Effector CD4-positive, alpha-beta T cell (primary cell): ENCODE data around the gene HMCES.

Source experiments
- DNase-seq: peaks from one replicate; pipeline ENCODE4 v3.0.0-alpha.2; 2020

The HMCES gene

DNA sequence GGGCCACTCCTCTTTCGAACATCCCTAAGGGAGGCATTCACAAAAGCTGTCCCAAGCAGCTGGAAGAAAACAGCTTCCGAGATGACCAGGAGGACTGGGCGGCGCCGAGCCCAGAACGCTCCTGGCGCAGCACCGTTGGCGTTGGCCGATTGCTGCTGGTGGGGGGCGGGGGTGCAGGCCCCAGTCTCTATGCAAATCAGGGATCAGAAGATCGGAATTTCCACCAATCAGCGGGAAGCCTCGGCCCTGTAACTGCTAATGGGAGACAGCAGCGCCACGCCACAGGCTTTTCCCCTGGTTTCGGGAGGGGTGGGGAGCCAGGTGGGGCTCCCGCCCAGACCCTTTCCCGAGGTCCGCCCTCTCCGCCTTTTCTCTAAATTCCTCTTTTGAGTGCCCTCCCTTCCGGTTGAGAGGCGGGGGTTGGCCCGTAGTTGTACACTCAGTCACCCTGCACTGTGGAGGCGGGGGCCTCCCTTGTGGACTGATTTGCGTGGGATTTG lies 27.0 kb downstream of the HMCES start:
- peak; percentile 14 for DNase-seq

DNA sequence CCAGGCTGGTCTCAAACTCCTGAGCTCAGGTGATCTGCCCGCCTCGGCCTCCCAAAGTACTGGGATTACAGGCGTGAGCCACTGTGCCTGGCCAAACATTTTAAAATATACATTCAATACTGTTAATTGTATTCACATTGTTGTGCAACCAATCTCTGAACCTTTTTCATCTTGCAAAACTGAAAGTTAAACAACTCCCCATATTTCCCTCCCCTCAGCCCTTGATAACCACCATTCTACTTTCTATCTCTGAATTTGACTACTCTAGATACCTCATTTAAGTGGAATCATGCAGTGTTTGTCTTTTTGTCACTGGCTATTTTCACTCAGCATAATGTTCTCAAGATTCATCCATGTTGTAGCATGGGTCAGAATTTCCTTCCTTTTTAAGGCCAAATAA lies 30.0 kb downstream of the HMCES start:
- DNase-seq, result no peak

DNA sequence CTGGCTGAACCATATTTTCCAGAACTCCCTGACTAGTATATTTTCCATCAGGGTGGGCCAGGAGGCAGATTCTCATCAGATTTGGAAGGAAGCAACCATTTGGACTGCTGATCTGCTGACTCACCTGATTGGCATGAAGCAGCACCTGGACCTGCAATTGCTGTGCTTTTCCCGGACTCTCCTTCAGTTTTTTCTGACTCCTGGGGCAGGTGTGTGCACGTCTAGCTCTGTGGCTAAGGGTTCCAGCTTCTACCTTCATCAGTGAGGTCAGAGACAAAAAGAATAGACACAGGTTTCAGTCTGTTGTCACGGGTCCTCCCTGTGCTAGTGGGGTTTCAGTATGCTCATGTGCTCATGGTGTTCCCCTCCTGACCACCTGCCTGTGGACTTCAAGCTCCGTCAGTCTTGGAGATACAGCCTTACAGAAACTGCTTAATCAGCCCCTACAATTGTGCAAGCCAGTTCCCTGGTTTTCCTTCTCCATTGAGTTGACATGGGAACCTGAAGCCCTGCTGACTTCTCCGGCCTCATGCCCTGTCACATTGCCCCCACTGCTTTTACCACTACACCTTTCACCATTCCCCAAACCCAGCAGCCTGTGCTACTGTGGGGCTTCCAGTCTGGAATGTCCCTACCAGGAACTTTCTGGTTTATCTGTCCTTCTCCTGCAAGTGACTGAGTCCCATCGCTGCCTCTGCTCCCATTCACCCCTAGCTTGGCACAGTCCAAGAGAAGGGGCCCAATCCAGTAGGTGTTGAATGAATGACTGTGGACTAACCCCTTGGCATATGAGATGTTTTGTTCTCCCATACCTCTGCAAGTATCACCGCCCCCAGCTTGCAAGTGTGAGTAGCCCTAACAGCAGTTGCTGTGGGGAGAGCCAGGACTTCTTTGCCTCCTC lies 31.7 kb downstream of the HMCES start:
- no peak for DNase-seq

DNA sequence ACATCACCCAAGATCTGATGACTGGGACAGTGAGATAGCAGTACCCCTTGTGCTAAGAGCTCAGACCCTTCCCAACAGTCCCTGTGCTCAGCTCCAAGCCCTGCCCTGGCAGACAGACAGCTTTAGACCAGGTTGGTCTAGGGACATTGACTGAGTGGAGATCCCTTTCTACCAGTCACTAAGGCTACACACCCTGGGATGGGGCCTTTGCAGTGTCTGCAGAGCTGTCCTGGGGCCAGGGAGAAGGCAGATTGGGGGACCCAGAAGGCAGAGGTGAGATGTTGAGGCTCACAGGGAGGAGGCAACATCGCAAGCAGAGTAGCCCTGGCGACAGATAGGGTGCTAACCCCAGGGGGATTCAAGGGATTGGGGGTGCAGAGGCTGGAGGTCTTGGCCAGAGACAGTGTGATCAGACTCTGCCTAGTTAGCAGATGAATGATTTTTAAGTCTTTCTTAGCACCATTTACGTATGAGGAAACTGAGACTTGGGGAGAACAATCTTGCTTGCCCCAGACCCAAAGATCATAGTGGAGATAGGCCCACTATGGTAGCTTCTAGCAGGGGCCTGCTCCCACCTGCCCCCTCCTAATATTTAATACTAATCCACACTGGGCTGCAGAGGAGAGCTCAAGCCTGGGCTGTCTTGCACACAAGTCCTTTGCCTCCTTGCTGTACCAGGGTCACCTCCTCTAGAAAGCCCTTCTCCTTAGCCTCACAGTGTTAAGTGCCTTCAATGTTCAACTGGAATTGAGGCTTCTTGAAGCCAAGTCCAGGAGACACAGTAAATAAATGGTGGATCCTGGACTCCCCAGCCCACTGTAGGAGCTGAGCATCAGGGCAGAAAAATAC lies 32.6 kb downstream of the HMCES start:
- DNase-seq, result no peak

DNA sequence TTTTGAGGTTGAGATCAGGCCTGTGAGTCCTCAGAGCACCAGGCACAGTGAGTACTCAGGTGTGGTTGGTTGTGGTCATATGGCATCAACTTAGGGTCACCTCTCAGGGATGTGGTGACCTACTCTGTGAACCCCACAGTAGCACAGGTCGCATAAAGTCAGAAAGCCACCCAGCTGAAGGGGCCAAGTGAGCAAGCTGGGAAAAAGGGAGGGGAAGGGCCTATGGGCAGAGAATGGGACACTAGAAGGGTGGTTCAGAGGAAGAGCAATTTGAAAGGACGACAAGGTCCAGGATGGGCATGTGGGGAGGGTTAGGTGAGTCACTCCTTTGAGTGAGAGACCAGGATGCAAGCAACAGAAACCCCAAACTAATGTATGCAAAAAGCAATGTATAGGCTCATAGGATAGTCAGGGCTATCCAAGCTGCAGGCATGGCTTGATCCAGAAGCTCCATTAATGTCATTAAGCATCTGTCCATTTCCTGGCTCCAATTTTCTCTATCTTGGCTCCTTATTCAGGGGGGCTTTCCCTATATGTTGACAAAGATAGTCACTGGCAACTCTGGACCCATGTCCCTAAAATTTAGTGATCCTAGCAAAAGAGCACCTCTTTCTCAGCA lies 33.5 kb downstream of the HMCES start:
- no peak for DNase-seq

DNA sequence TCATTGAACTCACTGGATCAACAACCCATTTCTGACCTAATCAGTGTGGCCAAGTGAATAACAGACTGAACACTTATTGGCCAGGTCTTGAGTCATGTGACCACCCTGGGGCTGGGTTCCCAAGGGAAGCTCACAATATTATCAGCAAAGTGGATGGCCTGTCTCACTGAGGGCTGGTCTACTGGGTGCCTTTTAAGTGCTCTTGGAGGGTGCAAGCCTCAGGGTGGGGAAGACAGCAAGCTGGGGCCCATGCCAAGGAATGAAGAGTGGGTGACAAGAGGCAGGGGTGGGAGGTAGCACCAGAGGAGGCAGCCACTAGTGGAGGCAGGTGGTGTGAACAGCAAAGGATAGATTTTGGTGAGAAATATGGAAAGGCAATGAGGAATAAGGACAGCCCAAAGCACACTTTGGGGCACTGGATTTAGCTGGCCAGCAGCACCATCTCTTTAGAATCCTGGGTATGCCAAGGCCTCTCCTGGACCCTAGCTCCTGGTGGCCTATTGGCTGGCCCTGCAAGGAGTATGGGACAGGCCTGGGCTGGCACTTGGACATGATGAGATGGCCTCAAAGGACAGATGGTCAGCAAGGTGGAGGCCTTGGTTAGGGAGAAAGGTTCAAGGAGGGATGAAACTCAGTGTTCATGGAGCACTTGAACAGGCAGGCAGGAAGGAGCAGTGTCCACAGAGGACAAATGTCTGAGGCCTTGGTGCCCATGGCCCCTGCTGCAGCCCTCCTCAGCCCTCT lies 34.2 kb downstream of the HMCES start:
- DNase-seq, result no peak

DNA sequence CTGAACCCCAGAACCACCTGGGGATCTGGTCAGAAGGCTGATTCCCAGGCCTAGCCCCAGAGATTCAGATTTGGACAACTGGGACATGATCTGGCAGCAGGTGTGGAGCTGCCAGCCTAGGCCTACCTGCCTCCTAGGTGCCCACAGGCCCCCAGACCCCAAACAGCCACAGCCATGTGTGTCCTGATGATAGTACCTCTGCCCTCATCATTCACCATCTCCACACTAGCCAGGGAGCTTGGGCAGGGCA lies 34.7 kb downstream of the HMCES start:
- DNase-seq, result no peak

DNA sequence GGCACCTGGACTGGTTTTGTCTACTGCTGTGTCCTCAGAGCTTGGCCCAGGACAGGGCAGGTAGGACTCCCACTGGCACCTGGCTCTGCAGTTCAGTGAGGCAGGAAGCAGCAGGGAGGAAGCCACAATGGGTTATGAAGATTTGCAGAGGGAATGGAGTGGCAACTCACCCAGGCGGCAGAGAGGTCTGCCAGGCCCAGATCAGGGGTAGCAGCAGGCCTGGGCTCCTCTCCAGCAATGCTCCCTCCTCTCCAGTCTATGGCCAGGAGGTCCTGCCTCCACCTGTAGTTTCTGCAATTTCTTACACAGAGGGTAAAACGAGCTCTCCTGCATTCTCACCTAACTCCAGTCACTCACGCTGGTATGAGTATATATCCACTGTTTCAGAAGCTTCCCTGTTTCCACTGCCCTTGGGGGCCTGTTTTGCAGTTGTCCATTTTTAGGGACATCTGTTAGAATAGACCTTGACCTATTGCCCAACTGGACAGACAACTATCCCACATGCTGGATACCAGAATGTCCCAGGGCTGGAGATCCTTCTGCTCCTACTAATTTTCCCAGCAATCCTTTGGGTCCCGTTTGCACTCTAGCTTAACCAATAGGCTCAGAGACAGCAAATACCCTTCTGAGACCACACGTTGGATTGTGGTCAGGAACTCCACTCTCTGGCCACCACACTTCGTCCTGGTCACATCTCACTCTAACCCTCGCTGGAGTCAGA lies 35.2 kb downstream of the HMCES start:
- no peak for DNase-seq

DNA sequence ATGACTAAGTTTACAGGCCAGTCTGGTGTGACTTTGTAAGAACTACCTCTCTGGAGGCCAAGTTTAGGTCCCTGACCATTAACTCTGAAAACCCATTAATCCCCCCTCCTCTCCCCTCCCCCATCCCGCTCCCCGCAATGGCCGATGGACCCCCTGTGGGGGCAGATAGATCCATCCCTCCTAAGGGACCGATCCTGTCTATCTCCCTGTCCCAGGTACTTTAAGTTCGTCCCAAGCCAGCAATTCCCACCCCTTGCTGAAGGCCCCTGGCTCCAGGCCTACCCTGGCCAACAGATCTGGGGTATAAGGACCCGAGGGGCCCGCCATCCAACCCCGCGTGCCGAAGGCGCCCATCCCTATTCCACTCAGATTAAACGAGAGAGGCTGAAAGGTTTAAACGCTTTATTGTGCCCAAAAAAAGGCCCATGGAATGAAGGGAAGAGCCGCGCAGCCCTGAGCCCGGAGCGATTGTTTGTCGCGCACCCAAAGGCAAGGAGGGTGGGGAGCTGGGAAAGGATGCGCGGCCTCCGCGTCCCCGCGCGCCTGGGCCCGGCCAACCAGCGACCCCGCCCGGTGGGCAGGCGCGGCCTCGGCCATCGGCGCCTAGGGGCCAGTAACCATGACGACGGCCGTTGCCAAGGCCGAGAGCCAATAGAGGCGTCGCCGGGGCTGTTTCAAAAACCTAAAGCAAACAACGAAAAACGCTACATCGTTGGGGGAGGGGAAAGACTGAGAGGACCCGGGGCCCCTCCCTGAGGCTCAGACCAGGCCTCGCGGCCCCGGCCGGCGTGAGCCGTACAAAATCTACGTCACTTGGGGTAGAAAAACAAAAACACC lies 35.9 kb downstream of the HMCES start:
- peak; percentile 32 for DNase-seq

DNA sequence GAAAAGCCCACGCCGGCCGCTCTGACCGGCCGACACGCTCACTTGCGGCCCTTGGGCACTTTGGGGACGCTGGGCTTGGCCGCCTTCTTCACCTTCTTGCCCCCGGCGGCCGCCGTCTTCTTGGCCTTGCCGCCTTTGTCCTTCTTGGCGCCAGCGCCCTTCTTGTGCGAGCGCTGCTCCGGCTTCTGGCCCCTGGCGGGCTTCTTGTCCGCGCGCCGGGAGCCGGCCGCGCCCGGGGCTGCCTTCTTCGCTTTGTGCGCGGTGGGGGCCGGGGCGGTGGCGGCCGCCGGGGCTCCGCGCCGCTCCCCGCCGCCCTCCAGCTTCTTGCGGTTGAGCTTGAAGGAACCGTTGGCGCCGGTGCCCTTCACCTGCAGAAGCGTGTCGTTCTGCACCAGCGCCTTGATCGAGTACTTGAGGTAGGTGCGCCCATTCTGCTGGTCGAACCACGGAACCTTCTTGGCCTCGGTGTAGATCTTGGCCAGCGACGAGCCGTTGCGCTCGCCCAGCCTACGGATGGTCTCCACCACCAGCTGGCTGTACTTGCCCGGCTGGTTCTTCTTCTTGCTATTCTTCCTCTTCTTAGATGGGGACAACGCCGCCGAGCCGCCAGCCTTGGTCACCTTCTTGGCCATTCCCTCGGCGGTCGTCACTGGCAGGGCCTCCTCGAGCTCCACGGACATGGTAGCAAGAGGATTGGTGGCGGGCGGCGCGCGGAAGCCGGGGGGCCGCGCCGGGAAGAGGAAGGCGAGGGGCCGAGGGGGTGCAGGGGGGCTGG lies 36.7 kb downstream of the HMCES start:
- peak; percentile 12 for DNase-seq

DNA sequence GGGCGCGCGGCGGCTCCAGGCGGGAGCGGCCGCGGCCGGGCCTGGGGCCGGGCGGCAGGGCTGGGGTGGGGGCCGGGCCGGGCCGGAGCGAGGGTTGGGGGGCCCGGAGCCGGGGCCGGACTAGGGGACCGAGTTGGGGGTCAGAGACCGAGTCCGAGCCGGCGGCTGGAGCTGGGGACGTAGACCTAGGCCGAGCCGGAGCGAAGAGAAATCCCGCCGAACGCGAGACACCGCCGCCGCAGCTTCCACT lies 37.3 kb downstream of the HMCES start:
- no peak for DNase-seq

DNA sequence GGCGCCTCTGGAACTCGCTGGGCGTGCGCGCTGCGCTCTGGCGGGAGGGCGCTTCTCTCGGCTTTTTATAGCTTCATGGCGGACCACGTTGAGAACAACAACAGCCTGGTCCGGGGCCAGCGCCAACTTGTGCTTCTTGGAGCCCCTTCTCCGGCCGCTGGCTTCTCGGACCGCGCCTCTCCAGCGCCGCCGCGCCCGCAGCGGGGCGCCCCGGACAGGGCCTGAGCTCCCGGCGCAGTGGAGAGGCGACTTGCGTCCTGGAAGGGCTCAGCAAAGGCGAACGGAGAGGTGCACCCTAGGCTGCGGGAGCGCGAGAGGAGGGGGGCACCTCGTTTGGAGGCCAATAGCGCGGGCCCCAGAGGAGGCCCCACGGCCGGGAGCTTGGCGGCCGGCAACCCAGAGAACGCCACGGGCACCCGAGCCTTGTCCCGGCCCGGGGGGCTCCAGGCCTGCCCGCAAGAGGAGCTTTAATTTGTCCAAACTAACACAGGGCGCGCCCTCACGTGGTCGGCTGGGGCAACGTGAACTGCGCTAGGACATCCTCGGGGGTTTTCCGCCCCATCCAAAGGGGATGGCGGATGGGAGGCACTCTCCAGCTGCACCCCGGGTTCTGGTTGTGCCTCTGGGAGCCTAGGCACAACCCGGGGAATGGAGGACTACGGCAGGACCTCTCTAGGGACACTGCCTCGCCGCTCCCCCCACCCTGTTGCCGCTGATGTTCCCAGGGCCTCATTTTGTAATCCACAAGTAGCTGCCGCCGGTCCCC lies 37.8 kb downstream of the HMCES start:
- peak; percentile 90 for DNase-seq

DNA sequence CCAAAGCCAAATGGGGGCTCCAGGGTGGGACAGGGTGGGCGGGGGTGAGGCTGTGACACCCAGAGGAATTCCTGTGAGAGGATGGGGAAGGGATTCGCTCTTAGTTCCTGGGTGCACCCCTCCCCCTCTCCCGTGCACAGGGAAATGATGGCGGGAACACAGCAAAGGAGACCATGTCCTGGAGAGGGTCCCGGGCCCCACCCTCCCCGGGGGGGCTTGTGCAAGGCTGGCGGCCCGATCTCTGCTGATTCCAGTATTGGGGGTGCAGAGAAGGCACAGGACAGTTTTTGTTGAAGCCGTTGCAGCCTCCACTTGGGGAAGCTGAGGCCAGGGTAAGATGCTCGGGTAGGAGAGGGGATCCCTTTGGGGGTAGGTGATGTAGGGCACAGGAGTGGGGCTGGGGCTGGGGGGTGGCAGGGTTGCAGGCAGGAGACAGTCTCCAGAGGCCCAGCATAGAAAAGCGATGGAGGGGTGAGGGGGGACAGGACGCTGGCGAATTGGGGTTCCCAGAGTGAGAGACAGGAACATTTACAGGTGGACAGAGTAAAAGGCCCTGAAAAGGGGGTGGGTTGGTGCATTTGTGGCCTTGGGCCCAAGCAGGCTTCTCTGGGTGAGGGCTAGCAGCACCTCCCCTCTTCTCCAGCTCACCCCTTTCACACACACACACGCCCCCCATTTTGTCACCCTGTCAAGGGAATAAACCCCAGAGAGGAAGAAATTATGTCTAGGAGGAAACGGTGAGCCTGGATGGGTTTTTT lies 38.5 kb downstream of the HMCES start:
- no peak for DNase-seq

DNA sequence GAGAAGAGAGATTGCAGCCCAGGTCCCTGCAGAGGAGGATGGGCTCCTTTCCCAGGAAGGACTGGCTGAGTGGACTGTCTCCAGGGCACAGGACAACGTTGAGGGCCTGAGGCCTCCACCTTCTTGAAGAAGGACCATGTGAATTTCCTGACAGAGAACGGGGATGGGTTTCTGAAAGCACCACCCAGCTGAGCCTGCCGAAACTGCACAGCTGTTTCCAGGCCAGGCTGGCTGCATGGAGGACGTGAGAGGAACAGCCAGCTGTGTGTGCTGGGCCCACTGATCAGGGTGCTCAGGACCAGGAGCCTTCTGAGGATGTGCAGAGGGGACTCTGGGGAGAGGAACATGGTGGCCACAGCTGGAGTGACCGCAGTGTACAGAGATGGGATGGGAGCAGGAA lies 39.2 kb downstream of the HMCES start:
- no peak for DNase-seq

DNA sequence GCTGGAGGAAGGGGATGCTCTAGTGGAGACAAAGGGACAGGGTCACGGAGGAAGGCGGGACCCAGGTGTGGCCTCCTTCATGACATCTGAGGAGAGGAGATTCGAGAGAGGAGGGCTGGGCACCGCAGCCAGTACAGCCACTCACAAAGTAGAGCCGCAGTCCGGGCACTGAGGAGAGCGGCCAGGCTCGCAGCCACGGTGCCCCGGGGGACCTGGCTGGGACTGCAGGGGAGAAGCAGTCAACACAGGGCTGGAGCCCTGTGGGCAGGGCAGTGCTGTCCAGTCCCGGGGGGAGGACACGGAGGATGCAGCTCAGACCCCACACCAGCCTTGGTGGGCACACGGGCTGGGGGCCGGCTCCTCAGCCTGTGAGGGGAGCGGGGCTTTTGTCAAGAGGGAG lies 40.3 kb downstream of the HMCES start:
- no peak for DNase-seq

DNA sequence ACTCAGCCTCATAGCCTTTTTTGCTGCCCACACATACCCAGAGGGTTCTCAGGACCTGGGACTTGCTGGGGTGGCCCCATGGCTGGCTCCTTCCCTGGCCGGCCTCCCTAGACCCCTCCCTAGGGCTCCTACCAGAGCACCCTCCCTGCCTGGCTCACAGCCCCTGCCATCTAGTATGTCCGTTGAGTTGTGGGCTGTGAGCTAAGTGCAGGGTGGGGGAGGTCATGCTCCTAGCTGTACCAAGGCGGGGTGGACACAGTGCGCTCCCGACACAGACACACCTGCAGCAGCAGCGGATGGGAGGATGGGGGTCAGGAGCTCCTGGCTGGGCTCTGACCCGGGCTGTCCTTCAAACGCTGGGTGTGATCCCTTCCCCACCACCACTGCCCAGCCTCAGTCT lies 41.6 kb downstream of the HMCES start:
- no peak for DNase-seq

DNA sequence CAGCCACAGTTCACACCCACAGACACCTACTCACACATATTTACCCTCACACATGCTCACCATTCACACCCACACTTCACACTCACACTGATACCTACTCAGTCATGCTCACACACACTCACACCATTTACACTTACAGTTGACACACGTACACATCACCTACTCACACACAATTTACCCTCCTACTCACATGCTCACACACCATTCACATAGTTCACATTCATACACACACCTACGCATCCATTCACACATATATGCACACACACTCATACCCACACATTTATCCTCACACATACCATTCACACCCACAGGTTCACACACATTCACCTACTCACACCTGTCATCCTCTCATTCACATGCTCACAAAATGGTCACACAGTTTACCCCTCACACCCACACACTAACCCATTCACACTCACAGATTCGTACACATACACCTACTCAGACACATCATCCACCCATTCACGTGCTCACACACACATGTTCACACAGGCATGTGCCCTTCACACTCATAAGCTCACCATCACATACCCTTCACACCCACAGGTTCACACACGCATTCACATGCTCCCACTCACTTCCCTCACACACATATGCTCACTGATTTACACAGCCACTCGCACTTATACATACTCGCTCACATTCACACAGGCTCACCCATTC lies 42.3 kb downstream of the HMCES start:
- DNase-seq, result no peak

DNA sequence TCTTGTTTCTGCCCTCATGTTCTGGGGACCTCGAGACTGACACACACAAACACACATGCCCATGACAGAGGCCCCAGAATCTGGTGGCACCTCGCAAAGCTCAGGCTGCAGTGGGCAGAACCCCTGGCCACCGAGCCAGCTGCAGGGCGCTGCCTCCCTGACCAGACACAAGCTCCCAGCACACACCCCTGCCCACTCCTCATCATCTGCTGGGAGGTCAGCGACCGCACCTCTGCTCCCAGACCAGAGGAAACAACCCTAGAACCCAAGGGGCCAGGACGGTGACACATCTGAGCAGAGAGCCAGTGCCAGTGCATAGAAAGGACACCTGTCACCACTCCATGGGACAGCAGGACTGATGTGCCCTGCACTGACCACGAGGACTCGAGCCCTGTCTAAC lies 43.2 kb downstream of the HMCES start:
- DNase-seq, result no peak
